ENCODE data around the gene SUN5. TPM values are rescaled to one million over a fixed set of nuclear protein-coding genes. Genes with fewer than 3 reads are reported as not detected.
A peak's percentile ranks its signal among the peaks of the same experiment; 100 is the strongest.

Gene SUN5
- total and polyA plus RNA-seq, 7 donors: not detected

GRCh38 chr20:32962053-32962452 lies 42.2 kb downstream of the SUN5 start:
- intact Hi-C loops (cut with DNase I): loop anchor here (10.0 kb wide), 1 partner anchor 63 kb away; no protein-coding TSS in a partner anchor
- no peaks in the 10 kb centered on the region for H3K4me1 ChIP-seq
- H3K9me3 ChIP-seq: peaks cover 0 to 6% (median 2%) of the 10 kb centered on the region in 4 donors
- no peaks in the 10 kb centered on the region for H3K36me3 ChIP-seq
- H3K4me3 ChIP-seq: no peak overlapping the region
- H3K27me3 ChIP-seq: no peaks in the 10 kb centered on the region
- WGBS, 2 donors: 77 to 87% methylated on average over 5 of the region's 5 CpGs
- no peak for TF ChIP-seq POLR2A (IDR thresholded peaks at IDR 0.05)
- no peak for TF ChIP-seq POLR2AphosphoS5 (IDR thresholded peaks at IDR 0.05)
- no peak for TF ChIP-seq CTCF (IDR thresholded peaks at IDR 0.05)
- TF ChIP-seq EP300 (IDR thresholded peaks at IDR 0.05): no peak
- DNase-seq: peak; percentile 22
- no peak overlapping the region for H3K27ac ChIP-seq

GRCh38 chr20:32960849-32961731 lies 43.1 kb downstream of the SUN5 start:
- intact Hi-C loops (cut with DNase I): loop anchor here (10.0 kb wide), 1 partner anchor 64 kb away; no protein-coding TSS in a partner anchor
- TF ChIP-seq POLR2A (IDR thresholded peaks at IDR 0.05) (no peak), CTCF (IDR thresholded peaks at IDR 0.05) (no peak), POLR2AphosphoS5 (IDR thresholded peaks at IDR 0.05) (no peak), EP300 (IDR thresholded peaks at IDR 0.05) (no peak)
- Histone ChIP-seq H3K27me3 (no peaks in the 10 kb centered on the region), H3K9me3 (peaks cover 0 to 10% (median 4%) of the 10 kb centered on the region in 4 donors), H3K27ac (no peak overlapping the region), H3K4me1 (no peaks in the 10 kb centered on the region), H3K4me3 (no peak overlapping the region), H3K36me3 (no peaks in the 10 kb centered on the region)
- DNase-seq: peak; percentile 47
- 82 to 89% methylated on average over 28 of the region's 28 CpGs for WGBS, 2 donors

- Histone ChIP-seq H3K9me3 (peaks cover 0 to 10% (median 6%) of the 10 kb centered on the region in 4 donors), H3K4me3 (no peak overlapping the region), H3K36me3 (no peaks in the 10 kb centered on the region), H3K27me3 (no peaks in the 10 kb centered on the region), H3K4me1 (no peaks in the 10 kb centered on the region), H3K27ac (no peak overlapping the region)
- intact Hi-C loops (cut with DNase I): loop anchor here (10.0 kb wide), 1 partner anchor 65 kb away; no protein-coding TSS in a partner anchor
- DNase-seq: no peak
- TF ChIP-seq EP300 (IDR thresholded peaks at IDR 0.05): no peak
Measured at GRCh38 chr20:32960222-32960518, 44.1 kb downstream of the SUN5 start.

GRCh38 chr20:32959351-32960221 lies 44.6 kb downstream of the SUN5 start:
- no peaks in the 10 kb centered on the region for H3K36me3 ChIP-seq
- no peak for TF ChIP-seq POLR2AphosphoS5 (IDR thresholded peaks at IDR 0.05)
- TF ChIP-seq EP300 (IDR thresholded peaks at IDR 0.05): no peak
- no peak for TF ChIP-seq POLR2A (IDR thresholded peaks at IDR 0.05)
- no peak for TF ChIP-seq CTCF (IDR thresholded peaks at IDR 0.05)
- peaks cover 0 to 10% (median 7%) of the 10 kb centered on the region in 4 donors for H3K9me3 ChIP-seq
- no peaks in the 10 kb centered on the region for H3K4me1 ChIP-seq
- 80 to 88% methylated on average over 14 of the region's 14 CpGs for WGBS, 2 donors
- intact Hi-C loops (cut with DNase I): loop anchor here (10.0 kb wide), 1 partner anchor 65 kb away; no protein-coding TSS in a partner anchor
- no peak overlapping the region for H3K27ac ChIP-seq
- no peaks in the 10 kb centered on the region for H3K27me3 ChIP-seq
- peak; percentile 36 for DNase-seq
- H3K4me3 ChIP-seq: no peak overlapping the region

- peaks cover 0 to 14% (median 7%) of the 10 kb centered on the region in 4 donors for H3K9me3 ChIP-seq
- H3K27me3 ChIP-seq: no peaks in the 10 kb centered on the region
- no peak overlapping the region for H3K27ac ChIP-seq
- no peaks in the 10 kb centered on the region for H3K36me3 ChIP-seq
- DNase-seq: peak; percentile 24
- intact Hi-C loops (cut with DNase I): no loop called here
- H3K4me1 ChIP-seq: no peaks in the 10 kb centered on the region
- H3K4me3 ChIP-seq: no peak overlapping the region
- TF ChIP-seq POLR2A (IDR thresholded peaks at IDR 0.05): no peak
- TF ChIP-seq EP300 (IDR thresholded peaks at IDR 0.05): no peak
Measured at GRCh38 chr20:32958574-32958973, 45.7 kb downstream of the SUN5 start.

Measured in sigmoid colon (tissue), 7 donors.